GM12878 (cell line): Measurements from ENCODE around the gene DOK4. TPM values are rescaled to one million over a fixed set of nuclear protein-coding genes. Genes with fewer than 3 reads are reported as not detected.
A peak's percentile ranks its signal among the peaks of the same experiment; 100 is the strongest.

ENCODE experiments used
- ASH2L ChIP-seq: fragments of 300-600, 200-600 bp; sonication (generic); IDR thresholded peaks from 2 replicates; pipeline ENCODE4 v1.6.1; 2017; ENCODE audit warnings: low read depth, mild to moderate bottlenecking, borderline replicate concordance
- BHLHE40 ChIP-seq, 2 experiments: fragments of 450-650 bp in 1 of 2; IDR thresholded peaks; 2 replicates each; pipeline ENCODE4 v1.6.1; 2011 to 2017; ENCODE audit warnings: low read depth in 2 of 2, borderline replicate concordance in 1 of 2, improper control_type of control experiment in 1 of 2, low read length in 1 of 2, mild to moderate bottlenecking in 1 of 2
- CREB1 ChIP-seq: IDR thresholded peaks from 2 replicates; pipeline ENCODE4 v1.6.1; 2012; ENCODE audit warnings: low read depth, mild to moderate bottlenecking, inconsistent platforms
- ESRRA ChIP-seq: IDR thresholded peaks from 2 replicates; pipeline ENCODE4 v1.6.1; 2012; ENCODE audit warnings: mild to moderate bottlenecking, low read length, improper control_type of control experiment
- HDAC2 ChIP-seq: fragments of 200-600 bp; sonication (generic); IDR thresholded peaks from 2 replicates; pipeline ENCODE4 v1.6.1; 2017
- RB1 ChIP-seq: fragments of 450-650 bp; formaldehyde crosslinking; IDR thresholded peaks from 2 replicates; pipeline ENCODE4 v1.6.1; 2017; ENCODE audit warnings: mild to moderate bottlenecking, borderline replicate concordance
- SIN3A ChIP-seq: IDR thresholded peaks from 2 replicates; pipeline ENCODE4 v1.6.1; 2012; ENCODE audit warnings: low read depth, low read length, improper control_type of control experiment
- TAF1 ChIP-seq: IDR thresholded peaks from 2 replicates; pipeline ENCODE4 v1.6.1; 2011; ENCODE audit warnings: mild to moderate bottlenecking, low read depth, low read length, borderline replicate concordance
- TCF12 ChIP-seq: IDR thresholded peaks from 2 replicates; pipeline ENCODE4 v1.6.1; 2011; ENCODE audit warnings: low read depth, mild to moderate bottlenecking, low read length
- YBX1 ChIP-seq: fragments of 450-650 bp; IDR thresholded peaks from 2 replicates; pipeline ENCODE4 v1.6.1; 2016; ENCODE audit warnings: antibody characterized with exemption
- ZNF207 ChIP-seq: fragments of 450-650 bp; IDR thresholded peaks from 2 replicates; pipeline ENCODE4 v1.6.1; 2014; ENCODE audit warnings: antibody characterized with exemption, mild to moderate bottlenecking, borderline replicate concordance
- polyA plus RNA-seq, 11 experiments: library from polyadenylated mRNA; depleted of rRNA in 4 of 11; unstranded in 6 of 11; stranded (reverse) in 5 of 11; fragments of >200 nt; fragmentation: Nextera tagmentation in 4 of 11; fragmentation: Illumina TruSeq in 1 of 11; extraction: Ambion mirVana in 4 of 11; extraction: Trizol in 1 of 11; gene quantifications; 1 replicate in 1 of 11; 2 replicates in 10 of 11; pipeline versions ENCODE4 v1.2.1 to v1.2.3, GENCODE V29; 2011 to 2016; ENCODE audit warnings: inconsistent platforms in 2 of 11, missing spikeins in 2 of 11, low read depth in 1 of 11
- total RNA-seq, 4 experiments: library from RNA; depleted of rRNA in 3 of 4; stranded (reverse); fragments of >200 nt in 3 of 4; fragmentation: Illumina TruSeq in 1 of 4; extraction: Trizol in 1 of 4; gene quantifications; 2 replicates each; pipeline versions ENCODE4 v1.2.1 to v1.2.3, GENCODE V29; 2013 to 2021
- TF ChIP-seq, protein P1 (sequence below): fragments of 450-650 bp; formaldehyde crosslinking; IDR thresholded peaks from 2 replicates; pipeline ENCODE4 v1.4.0; 2022; ENCODE audit warnings: mild to moderate bottlenecking, moderate library complexity
- TF ChIP-seq, protein P2 (sequence below): fragments of 450-650 bp; IDR thresholded peaks from 2 replicates; pipeline ENCODE4 v1.6.1; 2016; ENCODE audit warnings: mild to moderate bottlenecking
- TF ChIP-seq, protein P3 (sequence below): IDR thresholded peaks from 2 replicates; pipeline ENCODE4 v1.6.1; 2011; ENCODE audit warnings: borderline replicate concordance, low read depth, mild to moderate bottlenecking, moderate library complexity, low read length; ENCODE audit not compliant: insufficient read depth, poor library complexity, severe bottlenecking
- TF ChIP-seq, protein P4 (sequence below): IDR thresholded peaks from 2 replicates; pipeline ENCODE4 v1.6.1; 2012; ENCODE audit warnings: low read depth, low read length, improper control_type of control experiment
- TF ChIP-seq, protein P5 (sequence below): fragments of 450-650 bp; formaldehyde crosslinking; IDR thresholded peaks from 2 replicates; pipeline ENCODE4 v1.5.0; 2022; ENCODE audit warnings: mild to moderate bottlenecking, missing genetic modification characterization
- TF ChIP-seq, protein P6 (sequence below): IDR thresholded peaks from 2 replicates; pipeline ENCODE4 v1.6.1; 2011; ENCODE audit warnings: mild to moderate bottlenecking, low read depth, low read length, moderate library complexity; ENCODE audit not compliant: insufficient replicate concordance

Gene DOK4
- total and polyA plus RNA-seq, 10 of the 15 experiments (the other 5 are each of a cell fraction or from before 2014, with no cell fraction given), result 0.20 to 7.0 (median 2.4) TPM; not detected in 1

DNA sequence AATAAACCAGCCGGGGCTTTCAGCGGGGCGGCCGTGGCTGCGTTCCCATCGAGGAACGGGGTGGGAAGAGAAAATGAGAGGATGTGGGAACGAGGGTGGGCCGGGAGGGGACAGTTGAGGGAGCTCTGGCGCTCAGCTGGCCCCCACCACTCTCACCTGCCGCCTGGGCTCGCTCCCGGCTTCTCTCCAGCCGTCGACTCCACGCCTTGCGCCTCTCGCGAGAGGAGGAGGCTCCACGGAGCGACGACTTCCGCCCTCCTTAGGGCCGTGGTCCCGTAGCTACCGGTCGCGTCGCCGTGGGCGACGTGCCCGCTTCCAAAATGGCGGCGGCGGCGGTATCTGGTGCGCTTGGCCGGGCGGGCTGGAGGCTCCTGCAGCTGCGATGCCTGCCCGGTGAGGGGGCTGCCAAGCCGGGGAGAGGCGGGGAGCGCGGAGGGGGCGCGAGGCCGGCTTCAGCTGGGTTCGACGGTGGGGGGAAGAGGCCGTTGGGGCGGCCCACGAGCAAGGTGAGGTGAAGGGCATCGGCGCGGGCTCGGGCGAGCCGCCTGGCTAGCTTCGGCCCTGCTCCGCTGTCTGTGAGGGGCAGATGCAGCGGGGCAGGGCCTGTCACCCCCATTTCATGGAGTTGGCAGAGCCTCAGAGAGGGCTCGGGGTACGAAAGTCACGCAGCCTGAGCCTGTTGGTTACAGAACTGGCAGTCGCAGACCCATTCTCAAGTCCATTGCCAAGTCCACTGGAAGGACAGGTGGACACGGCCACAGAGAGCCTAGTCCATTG lies 38.9 kb downstream of the DOK4 start, which contains the start of the genes CIAPIN1 and COQ9 (continued):
- TF ChIP-seq, protein P1, sequence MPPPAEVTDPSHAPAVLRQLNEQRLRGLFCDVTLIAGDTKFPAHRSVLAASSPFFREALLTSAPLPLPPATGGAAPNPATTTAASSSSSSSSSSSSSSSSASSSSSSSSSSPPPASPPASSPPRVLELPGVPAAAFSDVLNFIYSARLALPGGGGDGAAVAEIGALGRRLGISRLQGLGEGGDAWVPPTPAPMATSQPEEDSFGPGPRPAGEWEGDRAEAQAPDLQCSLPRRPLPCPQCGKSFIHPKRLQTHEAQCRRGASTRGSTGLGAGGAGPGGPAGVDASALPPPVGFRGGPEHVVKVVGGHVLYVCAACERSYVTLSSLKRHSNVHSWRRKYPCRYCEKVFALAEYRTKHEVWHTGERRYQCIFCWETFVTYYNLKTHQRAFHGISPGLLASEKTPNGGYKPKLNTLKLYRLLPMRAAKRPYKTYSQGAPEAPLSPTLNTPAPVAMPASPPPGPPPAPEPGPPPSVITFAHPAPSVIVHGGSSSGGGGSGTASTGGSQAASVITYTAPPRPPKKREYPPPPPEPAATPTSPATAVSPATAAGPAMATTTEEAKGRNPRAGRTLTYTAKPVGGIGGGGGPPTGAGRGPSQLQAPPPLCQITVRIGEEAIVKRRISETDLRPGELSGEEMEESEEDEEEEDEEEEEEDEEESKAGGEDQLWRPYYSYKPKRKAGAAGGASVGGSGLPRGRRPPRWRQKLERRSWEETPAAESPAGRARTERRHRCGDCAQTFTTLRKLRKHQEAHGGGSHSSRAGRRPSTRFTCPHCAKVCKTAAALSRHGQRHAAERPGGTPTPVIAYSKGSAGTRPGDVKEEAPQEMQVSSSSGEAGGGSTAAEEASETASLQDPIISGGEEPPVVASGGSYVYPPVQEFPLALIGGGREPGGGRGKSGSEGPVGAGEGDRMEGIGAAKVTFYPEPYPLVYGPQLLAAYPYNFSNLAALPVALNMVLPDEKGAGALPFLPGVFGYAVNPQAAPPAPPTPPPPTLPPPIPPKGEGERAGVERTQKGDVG, result no peak
- TF ChIP-seq, protein P2, sequence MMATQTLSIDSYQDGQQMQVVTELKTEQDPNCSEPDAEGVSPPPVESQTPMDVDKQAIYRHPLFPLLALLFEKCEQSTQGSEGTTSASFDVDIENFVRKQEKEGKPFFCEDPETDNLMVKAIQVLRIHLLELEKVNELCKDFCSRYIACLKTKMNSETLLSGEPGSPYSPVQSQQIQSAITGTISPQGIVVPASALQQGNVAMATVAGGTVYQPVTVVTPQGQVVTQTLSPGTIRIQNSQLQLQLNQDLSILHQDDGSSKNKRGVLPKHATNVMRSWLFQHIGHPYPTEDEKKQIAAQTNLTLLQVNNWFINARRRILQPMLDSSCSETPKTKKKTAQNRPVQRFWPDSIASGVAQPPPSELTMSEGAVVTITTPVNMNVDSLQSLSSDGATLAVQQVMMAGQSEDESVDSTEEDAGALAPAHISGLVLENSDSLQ, result peak; percentile 59
- TF ChIP-seq HDAC2, result no peak
- TF ChIP-seq TCF12, result 0 out of 2 replicates have a peak, but pooled peaks have one; percentile 47
- TF ChIP-seq ESRRA, result no peak
- TF ChIP-seq ZNF207, result peak; percentile 86; the same call in 1 of the 2 replicates
- no peak for TF ChIP-seq ASH2L
- TF ChIP-seq, protein P3, sequence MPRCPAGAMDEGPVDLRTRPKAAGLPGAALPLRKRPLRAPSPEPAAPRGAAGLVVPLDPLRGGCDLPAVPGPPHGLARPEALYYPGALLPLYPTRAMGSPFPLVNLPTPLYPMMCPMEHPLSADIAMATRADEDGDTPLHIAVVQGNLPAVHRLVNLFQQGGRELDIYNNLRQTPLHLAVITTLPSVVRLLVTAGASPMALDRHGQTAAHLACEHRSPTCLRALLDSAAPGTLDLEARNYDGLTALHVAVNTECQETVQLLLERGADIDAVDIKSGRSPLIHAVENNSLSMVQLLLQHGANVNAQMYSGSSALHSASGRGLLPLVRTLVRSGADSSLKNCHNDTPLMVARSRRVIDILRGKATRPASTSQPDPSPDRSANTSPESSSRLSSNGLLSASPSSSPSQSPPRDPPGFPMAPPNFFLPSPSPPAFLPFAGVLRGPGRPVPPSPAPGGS, result no peak
- TF ChIP-seq RB1, result peak; percentile 50; the same call in 1 of the 2 replicates
- TF ChIP-seq, protein P4, sequence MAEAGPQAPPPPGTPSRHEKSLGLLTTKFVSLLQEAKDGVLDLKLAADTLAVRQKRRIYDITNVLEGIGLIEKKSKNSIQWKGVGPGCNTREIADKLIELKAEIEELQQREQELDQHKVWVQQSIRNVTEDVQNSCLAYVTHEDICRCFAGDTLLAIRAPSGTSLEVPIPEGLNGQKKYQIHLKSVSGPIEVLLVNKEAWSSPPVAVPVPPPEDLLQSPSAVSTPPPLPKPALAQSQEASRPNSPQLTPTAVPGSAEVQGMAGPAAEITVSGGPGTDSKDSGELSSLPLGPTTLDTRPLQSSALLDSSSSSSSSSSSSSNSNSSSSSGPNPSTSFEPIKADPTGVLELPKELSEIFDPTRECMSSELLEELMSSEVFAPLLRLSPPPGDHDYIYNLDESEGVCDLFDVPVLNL, result no peak
- TF ChIP-seq BHLHE40 (IDR thresholded peaks at IDR 0.05; ENCODE audit: borderline replicate concordance in 1 of 2, low read depth in 2 of 2, low read length in 1 of 2), result peak; percentile 2 to 60; a peak in 2 of 4 replicates
- TF ChIP-seq CREB1, result peak; percentile 95
- TF ChIP-seq, protein P5, sequence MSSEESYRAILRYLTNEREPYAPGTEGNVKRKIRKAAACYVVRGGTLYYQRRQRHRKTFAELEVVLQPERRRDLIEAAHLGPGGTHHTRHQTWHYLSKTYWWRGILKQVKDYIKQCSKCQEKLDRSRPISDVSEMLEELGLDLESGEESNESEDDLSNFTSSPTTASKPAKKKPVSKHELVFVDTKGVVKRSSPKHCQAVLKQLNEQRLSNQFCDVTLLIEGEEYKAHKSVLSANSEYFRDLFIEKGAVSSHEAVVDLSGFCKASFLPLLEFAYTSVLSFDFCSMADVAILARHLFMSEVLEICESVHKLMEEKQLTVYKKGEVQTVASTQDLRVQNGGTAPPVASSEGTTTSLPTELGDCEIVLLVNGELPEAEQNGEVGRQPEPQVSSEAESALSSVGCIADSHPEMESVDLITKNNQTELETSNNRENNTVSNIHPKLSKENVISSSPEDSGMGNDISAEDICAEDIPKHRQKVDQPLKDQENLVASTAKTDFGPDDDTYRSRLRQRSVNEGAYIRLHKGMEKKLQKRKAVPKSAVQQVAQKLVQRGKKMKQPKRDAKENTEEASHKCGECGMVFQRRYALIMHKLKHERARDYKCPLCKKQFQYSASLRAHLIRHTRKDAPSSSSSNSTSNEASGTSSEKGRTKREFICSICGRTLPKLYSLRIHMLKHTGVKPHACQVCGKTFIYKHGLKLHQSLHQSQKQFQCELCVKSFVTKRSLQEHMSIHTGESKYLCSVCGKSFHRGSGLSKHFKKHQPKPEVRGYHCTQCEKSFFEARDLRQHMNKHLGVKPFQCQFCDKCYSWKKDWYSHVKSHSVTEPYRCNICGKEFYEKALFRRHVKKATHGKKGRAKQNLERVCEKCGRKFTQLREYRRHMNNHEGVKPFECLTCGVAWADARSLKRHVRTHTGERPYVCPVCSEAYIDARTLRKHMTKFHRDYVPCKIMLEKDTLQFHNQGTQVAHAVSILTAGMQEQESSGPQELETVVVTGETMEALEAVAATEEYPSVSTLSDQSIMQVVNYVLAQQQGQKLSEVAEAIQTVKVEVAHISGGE (CRISPR knock-in tag), result no peak
- peak; percentile 99 for TF ChIP-seq TAF1
- TF ChIP-seq, protein P6, sequence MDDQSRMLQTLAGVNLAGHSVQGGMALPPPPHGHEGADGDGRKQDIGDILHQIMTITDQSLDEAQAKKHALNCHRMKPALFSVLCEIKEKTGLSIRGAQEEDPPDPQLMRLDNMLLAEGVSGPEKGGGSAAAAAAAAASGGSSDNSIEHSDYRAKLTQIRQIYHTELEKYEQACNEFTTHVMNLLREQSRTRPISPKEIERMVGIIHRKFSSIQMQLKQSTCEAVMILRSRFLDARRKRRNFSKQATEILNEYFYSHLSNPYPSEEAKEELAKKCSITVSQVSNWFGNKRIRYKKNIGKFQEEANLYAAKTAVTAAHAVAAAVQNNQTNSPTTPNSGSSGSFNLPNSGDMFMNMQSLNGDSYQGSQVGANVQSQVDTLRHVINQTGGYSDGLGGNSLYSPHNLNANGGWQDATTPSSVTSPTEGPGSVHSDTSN, result no peak
- no peak for TF ChIP-seq YBX1
- peak; percentile 84; the same call in 1 of the 2 replicates for TF ChIP-seq SIN3A
